ENCODE results near the gene FREM2. TPM values are rescaled to one million over a fixed set of nuclear protein-coding genes. Genes with fewer than 3 reads are reported as not detected.

FREM2 gene
- polyA plus RNA-seq, 2 of the 4 experiments (the other 2 are of a cell fraction): not detected

DNA sequence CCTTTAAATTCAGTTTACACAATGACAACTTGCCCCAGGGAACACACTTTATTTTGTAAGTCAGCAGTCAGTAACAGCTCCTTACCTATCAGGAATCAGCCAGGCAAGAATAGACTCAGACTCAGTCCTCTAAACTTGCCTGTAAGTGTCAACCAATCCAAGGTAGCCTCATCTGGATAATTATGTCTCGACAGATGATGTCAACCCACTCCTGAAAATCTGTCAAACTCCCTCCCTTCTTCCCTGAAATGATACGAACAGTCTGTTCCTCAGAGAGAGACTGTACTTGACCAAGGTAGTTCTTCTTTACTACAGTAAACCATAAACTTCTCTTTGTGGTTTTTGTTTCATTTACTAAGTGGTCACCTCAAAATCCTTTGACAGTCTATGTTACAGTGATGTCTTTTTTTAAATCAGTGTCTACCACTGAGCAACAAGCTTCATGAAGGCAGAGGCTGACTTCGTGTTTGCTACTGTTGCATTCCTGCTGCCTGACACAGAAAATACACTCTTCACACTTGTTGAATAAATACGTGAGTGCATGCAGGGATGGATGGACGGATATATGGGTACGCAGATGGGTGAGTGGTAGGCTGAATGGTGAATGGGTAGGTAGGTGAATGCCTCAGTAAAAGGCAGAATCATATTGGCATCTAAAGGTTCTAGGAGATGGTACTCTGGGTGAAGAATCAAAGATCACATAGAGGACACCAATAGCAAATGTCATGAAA, 17.5 kb upstream of the FREM2 start:
- no peak overlapping the region for H3K4me3 ChIP-seq
- DNase-seq (ENCODE audit: low read depth in 1 of 2, low spot score in 1 of 2) (no peak), FAIRE-seq (no peak), ATAC-seq (no peak)
- WGBS (ENCODE audit: missing lambda C conversion rate): 8% methylated on average over 6 of the region's 6 CpGs
- ChIA-PET CTCF (no interaction called here), POLR2A (no interaction called here)
- no peaks in the 10 kb centered on the region for H3K9me3 ChIP-seq
- H3K4me2 ChIP-seq: no peak overlapping the region
- no peaks in the 10 kb centered on the region for H3K4me1 ChIP-seq
- TF ChIP-seq NFE2L2 (conservative IDR thresholded peaks at IDR 0.05; ENCODE audit: low read length) (no peak), ZSCAN20 (CRISPR knock-in tag; IDR thresholded peaks at IDR 0.05) (no peak), JUNB (IDR thresholded peaks at IDR 0.05) (no peak), ZC3H11A (IDR thresholded peaks at IDR 0.05) (no peak), ZNF302 (CRISPR knock-in tag; IDR thresholded peaks at IDR 0.05) (no peak), HES2 (IDR thresholded peaks at IDR 0.05) (no peak), FOXS1 (CRISPR knock-in tag; IDR thresholded peaks at IDR 0.05) (no peak)
- no peak overlapping the region for H3K27ac ChIP-seq

DNA sequence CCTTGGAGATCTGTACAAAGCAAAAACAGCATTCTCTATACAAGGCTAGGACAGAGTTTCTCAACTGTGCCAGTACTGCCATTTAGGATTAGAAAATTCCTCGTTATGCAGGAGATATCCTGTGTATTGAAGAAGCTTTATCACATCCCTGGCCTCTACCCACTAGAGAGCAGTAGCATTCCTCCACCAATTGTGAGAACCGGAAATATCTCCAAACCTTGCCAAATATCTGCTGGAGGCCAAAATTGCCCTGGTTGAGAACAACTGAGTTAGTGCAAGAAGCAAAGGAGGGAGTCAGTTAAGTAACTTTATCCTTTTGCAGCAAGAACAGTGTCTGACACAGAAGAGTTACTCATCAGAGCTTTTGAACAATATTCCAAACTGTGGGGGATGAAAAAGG, 16.2 kb upstream of the FREM2 start:
- WGBS (ENCODE audit: missing lambda C conversion rate): 0% methylated on average over 2 of the region's 2 CpGs
- H3K4me2 ChIP-seq: no peak overlapping the region
- FAIRE-seq: no peak
- no peak for TF ChIP-seq RAD21 (conservative IDR thresholded peaks at IDR 0.05 in 1 of 2, IDR thresholded peaks at IDR 0.05 in 1 of 2)
- no peak for TF ChIP-seq MYC (IDR thresholded peaks at IDR 0.05; ENCODE audit: borderline replicate concordance, low read length)
- no peak for TF ChIP-seq HOXB5 (CRISPR knock-in tag; IDR thresholded peaks at IDR 0.05)
- no peak for TF ChIP-seq NFE2L2 (conservative IDR thresholded peaks at IDR 0.05; ENCODE audit: low read length)
- TF ChIP-seq ESRRA (IDR thresholded peaks at IDR 0.05; ENCODE audit: borderline replicate concordance, low read length): no peak
- TF ChIP-seq ZFP36 (IDR thresholded peaks at IDR 0.05; ENCODE audit: borderline replicate concordance, partially characterized antibody): no peak
- TF ChIP-seq CHD2 (IDR thresholded peaks at IDR 0.05; ENCODE audit: low read length, partially characterized antibody): no peak
- no peak for TF ChIP-seq RARB (CRISPR knock-in tag; IDR thresholded peaks at IDR 0.05)
- TF ChIP-seq ZNF302 (CRISPR knock-in tag; IDR thresholded peaks at IDR 0.05): no peak
- TF ChIP-seq KDM5A (IDR thresholded peaks at IDR 0.05): no peak
- TF ChIP-seq NR3C1 (IDR thresholded peaks at IDR 0.05): no peak
- TF ChIP-seq JUNB (IDR thresholded peaks at IDR 0.05): no peak
- TF ChIP-seq BCL3 (IDR thresholded peaks at IDR 0.05): no peak
- no peak for TF ChIP-seq NPAS2 (CRISPR knock-in tag; IDR thresholded peaks at IDR 0.05; ENCODE audit: borderline replicate concordance)
- TF ChIP-seq EP300 (IDR thresholded peaks at IDR 0.05): no peak
- TF ChIP-seq CHD4 (IDR thresholded peaks at IDR 0.05; ENCODE audit: borderline replicate concordance): no peak
- no peak for TF ChIP-seq SREBF2 (IDR thresholded peaks at IDR 0.05)
- no peak for TF ChIP-seq ELK1 (IDR thresholded peaks at IDR 0.05; ENCODE audit: low read depth, low read length)
- TF ChIP-seq MAFK (IDR thresholded peaks at IDR 0.05; ENCODE audit: partially characterized antibody): no peak
- no peak for TF ChIP-seq ZC3H11A (IDR thresholded peaks at IDR 0.05)
- ChIA-PET CTCF (no interaction called here), POLR2A (no interaction called here)
- H3K27ac ChIP-seq: no peak overlapping the region
- no peak for ATAC-seq
- no peaks in the 10 kb centered on the region for H3K4me1 ChIP-seq
- H3K4me3 ChIP-seq: no peak overlapping the region
- DNase-seq (ENCODE audit: low read depth in 1 of 2, low spot score in 1 of 2): no peak
- no peaks in the 10 kb centered on the region for H3K9me3 ChIP-seq
